Measurements from ENCODE around the gene PLCL2.

- TF ChIP-seq CTCF (IDR thresholded peaks at IDR 0.05; ENCODE audit: low read depth, low read length) (no peak), POLR2A (IDR thresholded peaks at IDR 0.05; ENCODE audit: extremely low read depth, insufficient read length) (no peak), MAX (IDR thresholded peaks at IDR 0.05; ENCODE audit: low read depth, low read length) (no peak), MYC (IDR thresholded peaks at IDR 0.05; ENCODE audit: low read depth, low read length) (no peak)
These were observed 128.8 kb downstream of the PLCL2 start for GRCh38 chr3:17013571-17013970.

Measured in NB4 (cell line).